GM12878 (cell line): ENCODE measurements around the gene CDC5L. TPM values are rescaled to one million over a fixed set of nuclear protein-coding genes. Genes with fewer than 3 reads are reported as not detected.

Experiments used
- microRNA-seq: library from miRNA; unstranded; fragments of <30 nt; microRNA quantifications from one replicate; pipeline ENCODE4, GENCODE V29; 2018
- polyA plus RNA-seq, 11 experiments: library from polyadenylated mRNA; depleted of rRNA in 4 of 11; unstranded in 6 of 11; stranded (reverse) in 5 of 11; fragments of >200 nt; fragmentation: Nextera tagmentation in 4 of 11; fragmentation: Illumina TruSeq in 1 of 11; extraction: Ambion mirVana in 4 of 11; extraction: Trizol in 1 of 11; gene quantifications; 1 replicate in 1 of 11; 2 replicates in 10 of 11; pipeline versions ENCODE4 v1.2.1 to v1.2.3, GENCODE V29; 2011 to 2016; ENCODE audit warnings: inconsistent platforms in 2 of 11, missing spikeins in 2 of 11, low read depth in 1 of 11
- small RNA-seq: library from RNA; depleted of rRNA; stranded (forward); fragments of <200 nt; gene quantifications from one replicate; pipeline ENCODE3, GENCODE V24; 2014
- total RNA-seq, 4 experiments: library from RNA; depleted of rRNA in 3 of 4; stranded (reverse); fragments of >200 nt in 3 of 4; fragmentation: Illumina TruSeq in 1 of 4; extraction: Trizol in 1 of 4; gene quantifications; 2 replicates each; pipeline versions ENCODE4 v1.2.1 to v1.2.3, GENCODE V29; 2013 to 2021

The CDC5L gene
- total and polyA plus RNA-seq, 10 of the 15 experiments (the other 5 are each of a cell fraction or from before 2014, with no cell fraction given) = 13.2 to 29.4 (median 18.8) TPM

Small RNA genes within 50 kb of the gene (microRNA-seq; reads per million reads assigned to microRNA genes)
- gene MIR4642 = 0.75 reads per million

Small RNA genes within 50 kb of the gene (small RNA-seq; reads per million reads assigned to genes)
- 0.12 reads per million for gene MIR4642

Other genes starting within 250 kb of the CDC5L start
Only the 7 nearest of the 9 such genes appear.
- gene SLC29A1, start 164.1 kb upstream of the CDC5L start, total RNA-seq (2014; rRNA removed) = 54.7 and 63.9 TPM in 2 replicates
- gene SLC29A1, start 164.1 kb upstream of the CDC5L start, total RNA-seq (2014; rRNA removed; fragmentation: Illumina TruSeq; extraction: Trizol) = 33.2 and 34.6 TPM in 2 replicates
- 71.7 and 79.5 TPM in 2 replicates for gene SLC29A1, start 164.1 kb upstream of the CDC5L start, total RNA-seq (2021)
- gene SLC29A1, start 164.1 kb upstream of the CDC5L start, polyA plus RNA-seq (2011; rRNA removed) = 64.1 and 132 TPM in 2 replicates
- gene SLC29A1, start 164.1 kb upstream of the CDC5L start, polyA plus RNA-seq (2014; fragmentation: Illumina TruSeq; extraction: Trizol) = 64.8 and 111 TPM in 2 replicates
- gene SLC29A1, start 164.1 kb upstream of the CDC5L start, polyA plus RNA-seq (2014; fragmentation: Nextera tagmentation; extraction: Ambion mirVana) = 10 to 100 TPM in 1 of 2 experiments, 1 to 10 TPM in 1; 10.0 to 15.7 TPM
- 120 and 121 TPM in 2 replicates for gene SLC29A1, start 164.1 kb upstream of the CDC5L start, polyA plus RNA-seq (2014; rRNA removed)
- gene SLC29A1, start 164.1 kb upstream of the CDC5L start, polyA plus RNA-seq (2016; fragmentation: Nextera tagmentation; extraction: Ambion mirVana) = 100 to 1,000 TPM; 107 to 111 TPM
- gene HSP90AB1, start 140.6 kb upstream of the CDC5L start, total RNA-seq (2014; rRNA removed) = 1,125 and 1,245 TPM in 2 replicates
- 1,212 and 1,260 TPM in 2 replicates for gene HSP90AB1, start 140.6 kb upstream of the CDC5L start, total RNA-seq (2014; rRNA removed; fragmentation: Illumina TruSeq; extraction: Trizol)
- gene HSP90AB1, start 140.6 kb upstream of the CDC5L start, total RNA-seq (2021) = 1,166 and 1,167 TPM in 2 replicates
- gene HSP90AB1, start 140.6 kb upstream of the CDC5L start, polyA plus RNA-seq (2011; rRNA removed) = 1,290 and 1,505 TPM in 2 replicates
- gene HSP90AB1, start 140.6 kb upstream of the CDC5L start, polyA plus RNA-seq (2014; fragmentation: Illumina TruSeq; extraction: Trizol) = 1,676 and 1,846 TPM in 2 replicates
- gene HSP90AB1, start 140.6 kb upstream of the CDC5L start, polyA plus RNA-seq (2014; fragmentation: Nextera tagmentation; extraction: Ambion mirVana) = 1,000 to 10,000 TPM; 1,089 to 1,682 TPM
- 960 and 988 TPM in 2 replicates for gene HSP90AB1, start 140.6 kb upstream of the CDC5L start, polyA plus RNA-seq (2014; rRNA removed)
- gene HSP90AB1, start 140.6 kb upstream of the CDC5L start, polyA plus RNA-seq (2016; fragmentation: Nextera tagmentation; extraction: Ambion mirVana) = 1,000 to 10,000 TPM; 1,078 to 1,109 TPM
- gene SLC35B2, start 130.2 kb upstream of the CDC5L start, total RNA-seq (2014; rRNA removed) = 34.1 and 35.1 TPM in 2 replicates
- 24.3 and 25.1 TPM in 2 replicates for gene SLC35B2, start 130.2 kb upstream of the CDC5L start, total RNA-seq (2014; rRNA removed; fragmentation: Illumina TruSeq; extraction: Trizol)
- 33.5 and 35.8 TPM in 2 replicates for gene SLC35B2, start 130.2 kb upstream of the CDC5L start, total RNA-seq (2021)
- 19.7 and 32.2 TPM in 2 replicates for gene SLC35B2, start 130.2 kb upstream of the CDC5L start, polyA plus RNA-seq (2011; rRNA removed)
- gene SLC35B2, start 130.2 kb upstream of the CDC5L start, polyA plus RNA-seq (2014; fragmentation: Illumina TruSeq; extraction: Trizol) = 23.9 and 35.2 TPM in 2 replicates
- 10 to 100 TPM; 11.3 to 14.9 TPM for gene SLC35B2, start 130.2 kb upstream of the CDC5L start, polyA plus RNA-seq (2014; fragmentation: Nextera tagmentation; extraction: Ambion mirVana)
- gene SLC35B2, start 130.2 kb upstream of the CDC5L start, polyA plus RNA-seq (2014; rRNA removed) = 45.2 and 45.4 TPM in 2 replicates
- gene SLC35B2, start 130.2 kb upstream of the CDC5L start, polyA plus RNA-seq (2016; fragmentation: Nextera tagmentation; extraction: Ambion mirVana) = 10 to 100 TPM; 39.5 to 40.8 TPM
- gene NFKBIE, start 122.2 kb upstream of the CDC5L start, total RNA-seq (2014; rRNA removed) = 45.1 and 47.0 TPM in 2 replicates
- 39.5 and 43.2 TPM in 2 replicates for gene NFKBIE, start 122.2 kb upstream of the CDC5L start, total RNA-seq (2014; rRNA removed; fragmentation: Illumina TruSeq; extraction: Trizol)
- gene NFKBIE, start 122.2 kb upstream of the CDC5L start, total RNA-seq (2021) = 53.6 and 57.0 TPM in 2 replicates
- gene NFKBIE, start 122.2 kb upstream of the CDC5L start, polyA plus RNA-seq (2011; rRNA removed) = 106 and 126 TPM in 2 replicates
- 34.5 and 38.1 TPM in 2 replicates for gene NFKBIE, start 122.2 kb upstream of the CDC5L start, polyA plus RNA-seq (2014; fragmentation: Illumina TruSeq; extraction: Trizol)
- 10 to 100 TPM; 10.4 to 26.0 TPM for gene NFKBIE, start 122.2 kb upstream of the CDC5L start, polyA plus RNA-seq (2014; fragmentation: Nextera tagmentation; extraction: Ambion mirVana)
- gene NFKBIE, start 122.2 kb upstream of the CDC5L start, polyA plus RNA-seq (2014; rRNA removed) = 52.4 and 60.3 TPM in 2 replicates
- 10 to 100 TPM; 30.4 to 30.6 TPM for gene NFKBIE, start 122.2 kb upstream of the CDC5L start, polyA plus RNA-seq (2016; fragmentation: Nextera tagmentation; extraction: Ambion mirVana)
- under 0.01 TPM in 1 of 2 replicates, not detected in the other for gene TMEM151B, start 117.3 kb upstream of the CDC5L start, total RNA-seq (2014; rRNA removed)
- gene TMEM151B, start 117.3 kb upstream of the CDC5L start, total RNA-seq (2014; rRNA removed; fragmentation: Illumina TruSeq; extraction: Trizol) = not detected in 2 replicates
- not detected in 2 replicates for gene TMEM151B, start 117.3 kb upstream of the CDC5L start, total RNA-seq (2021)
- gene TMEM151B, start 117.3 kb upstream of the CDC5L start, polyA plus RNA-seq (2011; rRNA removed) = 0.13 and 0.19 TPM in 2 replicates
- 0.04 TPM in 1 of 2 replicates, not detected in the other for gene TMEM151B, start 117.3 kb upstream of the CDC5L start, polyA plus RNA-seq (2014; fragmentation: Illumina TruSeq; extraction: Trizol)
- gene TMEM151B, start 117.3 kb upstream of the CDC5L start, polyA plus RNA-seq (2014; fragmentation: Nextera tagmentation; extraction: Ambion mirVana) = not detected
- gene TMEM151B, start 117.3 kb upstream of the CDC5L start, polyA plus RNA-seq (2014; rRNA removed) = 0.01 and 0.08 TPM in 2 replicates
- under 1 TPM in 1 of 2 experiments, not detected in 1; 0.05 TPM for gene TMEM151B, start 117.3 kb upstream of the CDC5L start, polyA plus RNA-seq (2016; fragmentation: Nextera tagmentation; extraction: Ambion mirVana)
- gene AARS2, start 74.4 kb upstream of the CDC5L start, total RNA-seq (2014; rRNA removed) = 15.8 and 16.1 TPM in 2 replicates
- gene AARS2, start 74.4 kb upstream of the CDC5L start, total RNA-seq (2014; rRNA removed; fragmentation: Illumina TruSeq; extraction: Trizol) = 9.4 and 11.0 TPM in 2 replicates
- gene AARS2, start 74.4 kb upstream of the CDC5L start, total RNA-seq (2021) = 16.0 and 18.3 TPM in 2 replicates
- 5.4 and 8.1 TPM in 2 replicates for gene AARS2, start 74.4 kb upstream of the CDC5L start, polyA plus RNA-seq (2011; rRNA removed)
- 4.8 and 7.5 TPM in 2 replicates for gene AARS2, start 74.4 kb upstream of the CDC5L start, polyA plus RNA-seq (2014; fragmentation: Illumina TruSeq; extraction: Trizol)
- gene AARS2, start 74.4 kb upstream of the CDC5L start, polyA plus RNA-seq (2014; fragmentation: Nextera tagmentation; extraction: Ambion mirVana) = under 1 TPM; 0.71 to 0.75 TPM
- gene AARS2, start 74.4 kb upstream of the CDC5L start, polyA plus RNA-seq (2014; rRNA removed) = 14.2 and 14.3 TPM in 2 replicates
- 10 to 100 TPM; 16.7 to 17.9 TPM for gene AARS2, start 74.4 kb upstream of the CDC5L start, polyA plus RNA-seq (2016; fragmentation: Nextera tagmentation; extraction: Ambion mirVana)
- gene SPATS1, start 45.1 kb upstream of the CDC5L start, total RNA-seq (2014; rRNA removed) = not detected in 2 replicates
- gene SPATS1, start 45.1 kb upstream of the CDC5L start, total RNA-seq (2014; rRNA removed; fragmentation: Illumina TruSeq; extraction: Trizol) = not detected in 2 replicates
- not detected in 2 replicates for gene SPATS1, start 45.1 kb upstream of the CDC5L start, total RNA-seq (2021)
- gene SPATS1, start 45.1 kb upstream of the CDC5L start, polyA plus RNA-seq (2011; rRNA removed) = 0.12 TPM in 1 of 2 replicates, not detected in the other
- gene SPATS1, start 45.1 kb upstream of the CDC5L start, polyA plus RNA-seq (2014; fragmentation: Illumina TruSeq; extraction: Trizol) = not detected in 2 replicates
- gene SPATS1, start 45.1 kb upstream of the CDC5L start, polyA plus RNA-seq (2014; fragmentation: Nextera tagmentation; extraction: Ambion mirVana) = not detected
- not detected in 2 replicates for gene SPATS1, start 45.1 kb upstream of the CDC5L start, polyA plus RNA-seq (2014; rRNA removed)
- not detected for gene SPATS1, start 45.1 kb upstream of the CDC5L start, polyA plus RNA-seq (2016; fragmentation: Nextera tagmentation; extraction: Ambion mirVana)